Uterus (tissue), 2 donors: ENCODE results near the gene PRKAG2.

Experiments used
- CTCF ChIP-seq, 4 experiments: fragments of 200-600 bp in 2 of 4; fragments of 450-650 bp in 2 of 4; sonication (generic) in 2 of 4; IDR thresholded peaks; one replicate each; pipeline ENCODE4 v1.5.1; 2016 to 2019; ENCODE audit warnings: antibody characterized with exemption in 4 of 4, mild to moderate bottlenecking in 2 of 4, moderate library complexity in 1 of 4
- POLR2A ChIP-seq, 2 donors: fragments of 450-650 bp; IDR thresholded peaks; one replicate each; pipeline ENCODE4 v1.6.1; 2016; ENCODE audit warnings: antibody characterized with exemption in 2 of 2, mild to moderate bottlenecking in 1 of 2, moderate library complexity in 1 of 2

GRCh38 chr7:151686826-151687225, 190.1 kb downstream of the PRKAG2 start:
- TF ChIP-seq CTCF (IDR thresholded peaks at IDR 0.05) (no peak), POLR2A (IDR thresholded peaks at IDR 0.05) (no peak)
